ENCODE results near the gene RNASE11. TPM values are rescaled to one million over a fixed set of nuclear protein-coding genes. Genes with fewer than 3 reads are reported as not detected.

The RNASE11 gene
- total and polyA plus RNA-seq, 10 of the 15 experiments (the other 5 are each of a cell fraction or from before 2014, with no cell fraction given), result not detected

- ChIA-PET CTCF (no interaction called here), SMC1A (ENCODE audit: uncharacterized antibody, unreplicated experiment) (interaction anchor here (0.6 kb wide), 1 partner anchor 171 kb away, joined by 4 read pairs; no protein-coding TSS in a partner anchor)
- FAIRE-seq, result no peak
- no peak for TF ChIP-seq RAD21 (IDR thresholded peaks at IDR 0.05; ENCODE audit: insufficient read depth, low read depth, low read length)
- no peak for TF ChIP-seq PRDM15 (CRISPR knock-in tag; IDR thresholded peaks at IDR 0.05)
- no peak for TF ChIP-seq MYB (IDR thresholded peaks at IDR 0.05; ENCODE audit: borderline replicate concordance, low read depth, low read length)
- TF ChIP-seq NFXL1 (IDR thresholded peaks at IDR 0.05; ENCODE audit: borderline replicate concordance), result no peak
- TF ChIP-seq CEBPB (IDR thresholded peaks at IDR 0.05; ENCODE audit: borderline replicate concordance in 1 of 2, low read depth in 2 of 2, low read length in 2 of 2), result no peak
- TF ChIP-seq SMAD5 (IDR thresholded peaks at IDR 0.05; ENCODE audit: low read depth), result no peak
- TF ChIP-seq BCLAF1 (IDR thresholded peaks at IDR 0.05), result no peak
- TF ChIP-seq NFYB (IDR thresholded peaks at IDR 0.05; ENCODE audit: insufficient read depth, low read depth, low read length), result no peak
- no peak for TF ChIP-seq RELB (IDR thresholded peaks at IDR 0.05; ENCODE audit: low read depth)
- no peak for TF ChIP-seq SMAD1 (IDR thresholded peaks at IDR 0.05; ENCODE audit: low read depth, partially characterized antibody)
- no peak for TF ChIP-seq ZBTB33 (IDR thresholded peaks at IDR 0.05)
- TF ChIP-seq MEF2B (IDR thresholded peaks at IDR 0.05; ENCODE audit: partially characterized antibody, poor library complexity, severe bottlenecking), result no peak
Measured at GRCh38 chr14:20592574-20592973, 4.8 kb upstream of the RNASE11 start.

More at GRCh38 chr14:20592574-20592973, 4.8 kb upstream of the RNASE11 start:
- DNase-seq (ENCODE audit: low read depth, low spot score) (no peak), ATAC-seq (no peak)
- Histone ChIP-seq H3K27ac (ENCODE audit: control insufficient read depth, insufficient read depth) (no peak overlapping the region), H3K4me2 (ENCODE audit: control insufficient read depth, insufficient read depth) (no peak overlapping the region), H3K9me3 (replicated peaks; ENCODE audit: control insufficient read depth, insufficient read depth, low read length) (no peaks in the 10 kb centered on the region), H3K4me3 (no peak overlapping the region), H3K79me2 (ENCODE audit: control insufficient read depth, insufficient read depth, low read length) (no peaks in the 10 kb centered on the region), H3K27me3 (replicated peaks in 1 of 2; ENCODE audit: control insufficient read depth in 2 of 2, insufficient read depth in 2 of 2, low read length in 1 of 2) (no peaks in the 10 kb centered on the region), H3K36me3 (ENCODE audit: control insufficient read depth in 2 of 2, insufficient read depth in 2 of 2, low read length in 1 of 2) (no peaks in the 10 kb centered on the region), H3K4me1 (ENCODE audit: control insufficient read depth, insufficient read depth, low read length) (no peaks in the 10 kb centered on the region), H2AFZ (ENCODE audit: control insufficient read depth, low read depth, low read length) (no peak overlapping the region), H3K9ac (ENCODE audit: control insufficient read depth, insufficient read depth, low read length) (no peak overlapping the region), H4K20me1 (ENCODE audit: control insufficient read depth, insufficient read depth) (no peaks in the 10 kb centered on the region)
- intact Hi-C loops (cut with micrococcal nuclease; ENCODE audit: unreplicated experiment) (no loop called here), in situ Hi-C loops (cut with MboI) (no loop called here)
- ChIA-PET POLR2A (no interaction called here), RAD21 (ENCODE audit: unreplicated experiment) (no interaction called here)
- WGBS (ENCODE audit: insufficient coverage, insufficient replicate concordance, low lambda C conversion rate, missing lambda C conversion rate), result 0% methylated on average over 1 of the region's 1 CpG
- no TSS peak for BruUV-seq (replicated peaks)
